HG03457 (cell line): ENCODE measurements around the gene KDM3B.
A peak's percentile ranks its signal among the peaks of the same experiment; 100 is the strongest.

Experiments
- ATAC-seq: cut with Tn5 transposase; IDR thresholded peaks from one replicate; pipeline ENCODE4 v1.9.1; 2021; ENCODE audit warnings: moderate number of reproducible peaks; ENCODE audit not compliant: unreplicated experiment

KDM3B gene

GRCh38 chr5:138349852-138350562, 2.5 kb upstream of the KDM3B start:
- ATAC-seq: no peak

DNA sequence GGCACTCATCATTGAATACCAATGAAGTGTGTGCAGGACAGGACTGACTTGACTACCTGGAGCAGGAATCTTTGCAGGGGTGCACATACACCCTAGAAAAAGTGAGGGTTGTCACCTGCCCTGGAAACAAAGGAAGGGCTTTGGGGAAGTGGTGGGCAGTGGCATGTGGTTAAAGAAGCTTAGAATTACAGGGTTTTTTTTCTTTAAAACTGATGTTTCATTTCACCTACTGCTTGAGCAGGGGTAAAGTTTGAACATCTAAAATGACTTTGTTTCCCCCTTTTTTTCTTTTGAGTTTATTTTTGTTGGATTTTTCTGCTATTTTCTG, 2.0 kb upstream of the KDM3B start:
- ATAC-seq: no peak

- ATAC-seq: no peak
These were observed 1.4 kb upstream of the KDM3B start for GRCh38 chr5:138351056-138351455.

GRCh38 chr5:138351517-138351916, 968 bp upstream of the KDM3B start:
- ATAC-seq: no peak

- ATAC-seq: peak; percentile 36
These were observed 456 bp downstream of the KDM3B start for GRCh38 chr5:138352722-138353559.

- ATAC-seq: no peak
These were observed 1.1 kb downstream of the KDM3B start for GRCh38 chr5:138353560-138354080.

GRCh38 chr5:138354387-138354786, 1.9 kb downstream of the KDM3B start:
- no peak for ATAC-seq

- no peak for ATAC-seq
These were observed 2.5 kb downstream of the KDM3B start for GRCh38 chr5:138354926-138355378.

DNA sequence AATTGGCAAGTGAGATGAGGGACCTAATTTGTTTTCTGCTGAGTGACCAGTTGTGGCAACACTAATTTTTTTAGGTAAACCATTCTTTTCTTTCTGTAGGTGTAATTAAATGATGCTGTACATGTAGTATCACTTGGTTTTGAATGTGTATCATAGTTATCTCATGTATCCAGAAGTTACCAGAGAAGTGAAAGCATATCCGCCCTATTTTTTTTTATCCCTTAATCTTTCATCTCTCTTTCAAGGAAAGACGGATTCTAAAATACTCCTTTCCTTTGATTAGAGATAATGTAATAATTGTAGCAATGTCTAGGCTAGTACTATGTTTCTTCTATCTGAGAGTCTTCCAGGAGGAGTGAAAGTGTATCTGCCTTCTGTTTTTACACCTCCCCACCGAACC, 7.1 kb downstream of the KDM3B start:
- no peak for ATAC-seq

GRCh38 chr5:138360941-138361452, 8.5 kb downstream of the KDM3B start:
- ATAC-seq: no peak

DNA sequence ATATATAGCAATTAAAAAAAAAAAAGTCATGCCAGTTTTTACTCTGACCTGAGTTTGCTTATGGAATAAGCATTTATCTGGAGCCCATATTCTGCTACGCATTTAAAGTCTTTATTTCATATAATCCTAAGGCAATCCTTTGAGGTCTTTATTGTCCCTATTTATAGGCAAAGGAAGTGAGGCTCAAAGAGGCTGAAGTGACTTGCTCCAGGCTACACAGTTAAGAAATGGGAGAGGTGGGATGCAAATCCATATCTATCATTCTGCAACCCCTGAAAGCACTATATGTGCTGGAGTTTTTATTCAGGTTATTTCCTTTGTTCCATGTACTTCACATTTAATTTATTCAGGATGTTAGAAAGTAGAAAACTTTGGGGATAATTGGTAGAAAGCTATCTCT, 12.1 kb downstream of the KDM3B start:
- ATAC-seq: no peak

DNA sequence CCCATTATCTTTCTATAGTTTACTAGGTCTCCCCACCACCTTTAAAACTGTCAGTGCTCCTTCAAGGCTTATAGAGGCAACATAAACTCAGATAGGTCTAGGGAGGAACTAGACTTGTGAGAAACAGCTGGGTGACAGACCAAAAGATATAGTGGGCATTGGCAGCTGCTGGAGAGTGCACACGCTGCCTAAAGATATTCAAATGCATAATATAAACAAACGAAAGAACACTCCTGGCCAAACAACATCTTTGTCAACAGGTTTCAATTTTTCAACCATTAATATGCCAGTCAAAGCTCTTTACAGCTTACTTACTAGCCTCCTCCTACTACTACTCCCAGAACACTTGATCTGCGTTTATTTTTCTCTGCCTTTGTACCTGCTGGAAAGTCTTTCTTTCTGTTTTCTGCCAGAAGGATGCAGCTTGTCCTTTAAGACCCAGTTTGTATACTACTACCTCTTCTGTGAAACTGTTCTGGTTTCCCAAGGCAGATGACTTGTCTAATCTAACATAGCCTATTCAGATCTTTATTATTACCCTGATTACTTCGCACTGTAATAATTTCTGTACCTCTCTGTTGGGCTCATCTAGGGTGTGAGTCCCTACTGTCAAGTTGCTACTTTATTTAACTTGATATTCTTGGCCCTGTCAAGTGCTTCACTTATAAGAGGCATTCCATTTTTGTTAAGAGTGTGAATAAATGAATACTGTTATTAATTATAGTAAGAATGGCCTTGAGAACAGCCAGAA, 14.3 kb downstream of the KDM3B start:
- no peak for ATAC-seq

DNA sequence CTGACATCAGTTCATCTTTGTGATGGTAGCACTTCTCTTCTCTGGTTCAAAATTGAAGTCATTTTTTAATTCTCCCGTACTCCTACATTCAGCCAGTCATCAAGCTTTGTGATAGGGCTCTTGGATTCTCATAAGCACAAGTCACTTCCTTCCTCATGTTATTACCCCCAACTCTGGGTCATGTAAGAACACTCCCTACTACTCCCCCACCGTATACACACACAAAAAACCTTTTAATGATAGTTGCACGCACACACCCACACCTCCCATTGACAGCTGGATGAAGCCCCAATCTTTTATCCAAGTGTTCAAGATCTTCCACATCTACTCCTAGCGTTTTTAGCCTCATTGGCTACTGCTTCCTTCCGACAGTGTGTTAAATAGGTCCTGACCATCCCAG, 16.8 kb downstream of the KDM3B start:
- ATAC-seq: no peak

DNA sequence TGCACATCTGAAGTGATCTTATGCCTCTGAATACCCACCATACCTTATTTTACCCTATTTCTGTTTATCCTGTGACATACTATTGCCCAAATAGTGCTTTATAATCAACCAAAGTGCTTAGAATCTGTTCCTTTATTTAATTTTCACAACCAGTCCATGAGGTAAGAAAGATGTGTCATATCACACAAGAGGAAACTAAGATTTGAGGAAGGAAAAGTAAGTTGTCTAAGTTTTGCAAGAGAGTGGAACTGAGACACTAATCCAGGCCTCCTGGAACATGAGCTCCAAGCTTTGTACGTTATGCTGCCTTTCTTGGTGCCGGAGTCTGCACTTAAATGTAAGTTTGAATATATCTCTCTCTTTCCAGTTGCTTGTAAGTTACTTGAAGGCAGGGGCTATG, 17.2 kb downstream of the KDM3B start:
- ATAC-seq: no peak

- no peak for ATAC-seq
These were observed 18.1 kb downstream of the KDM3B start for GRCh38 chr5:138370537-138370936.

GRCh38 chr5:138371454-138371853, 19.0 kb downstream of the KDM3B start:
- ATAC-seq: no peak

DNA sequence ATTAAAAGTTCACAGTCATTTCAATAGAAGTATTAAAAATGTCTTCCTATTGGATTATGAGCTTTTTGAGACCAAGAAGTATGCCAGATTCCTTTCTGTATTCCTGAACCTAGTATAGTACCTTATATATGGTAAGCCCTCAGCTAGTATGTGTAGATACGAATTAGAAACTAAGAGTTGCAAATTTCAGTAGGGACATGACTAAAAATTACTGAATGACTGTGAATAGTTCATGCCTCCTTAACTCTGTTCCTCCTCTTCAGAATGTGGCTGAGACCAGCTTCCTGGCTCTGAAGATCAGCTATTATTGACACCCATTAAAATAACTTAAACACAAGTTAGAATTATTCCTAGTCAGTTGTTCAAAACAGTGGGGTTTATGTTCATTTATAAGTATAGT, 19.7 kb downstream of the KDM3B start:
- no peak for ATAC-seq

DNA sequence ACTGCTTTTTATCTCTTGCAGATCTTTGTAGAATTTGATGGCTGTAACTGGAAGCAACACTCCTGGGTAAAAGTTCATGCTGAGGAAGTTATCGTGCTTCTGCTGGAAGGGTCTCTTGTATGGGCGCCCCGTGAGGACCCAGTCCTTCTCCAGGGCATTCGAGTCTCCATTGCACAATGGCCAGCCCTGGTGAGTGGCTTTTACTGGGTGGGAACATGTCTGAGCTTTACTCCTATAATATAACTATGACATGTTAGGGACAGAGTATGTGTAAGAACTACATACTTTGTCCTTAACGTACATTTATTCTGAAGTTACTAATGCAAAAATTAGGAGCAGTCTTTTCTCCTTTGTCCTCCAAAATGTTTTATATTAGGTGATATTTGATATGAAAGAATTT, 20.2 kb downstream of the KDM3B start:
- no peak for ATAC-seq

DNA sequence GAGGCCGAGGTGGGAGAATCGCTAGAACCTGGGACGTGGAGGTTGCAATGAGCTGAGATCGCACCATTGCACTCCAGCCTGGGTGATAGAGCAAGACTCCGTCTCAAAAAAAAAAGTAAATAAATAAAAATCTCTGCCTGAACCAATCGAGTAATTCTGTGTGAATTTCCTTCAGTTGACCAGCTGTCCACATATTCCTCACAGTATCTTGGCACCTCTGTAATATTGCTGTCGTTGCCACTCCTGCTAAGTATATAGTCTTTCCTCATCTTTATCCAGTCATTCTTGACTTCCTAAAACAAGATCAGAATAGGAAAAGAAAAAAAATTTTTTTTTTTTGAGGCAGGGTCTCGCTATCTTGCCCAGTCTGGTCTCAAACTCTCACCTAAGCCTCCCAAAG, 29.9 kb downstream of the KDM3B start:
- no peak for ATAC-seq

GRCh38 chr5:138385660-138386059, 33.2 kb downstream of the KDM3B start:
- ATAC-seq: no peak

DNA sequence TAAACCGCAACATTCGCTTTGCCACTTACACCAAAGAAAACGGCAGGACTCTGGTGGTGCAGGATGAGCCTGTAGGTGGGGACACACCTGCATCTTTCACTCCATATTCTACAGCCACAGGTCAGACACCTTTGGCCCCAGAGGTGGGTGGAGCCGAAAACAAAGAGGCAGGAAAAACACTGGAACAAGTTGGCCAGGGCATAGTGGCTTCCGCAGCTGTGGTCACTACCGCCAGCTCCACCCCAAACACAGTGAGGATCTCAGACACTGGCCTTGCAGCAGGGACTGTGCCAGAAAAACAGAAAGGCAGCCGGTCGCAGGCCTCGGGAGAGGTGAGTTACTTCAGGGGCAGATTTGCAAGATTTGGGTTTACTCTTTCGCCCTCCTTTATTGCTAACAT, 33.8 kb downstream of the KDM3B start:
- no peak for ATAC-seq
